AG10803 (cell line): ENCODE measurements around the gene KBTBD4.

Experiments used
- DNase-seq: peaks from one replicate; pipeline ENCODE4 v3.0.0; 2010; ENCODE audit warnings: low read depth
- H3K4me3 ChIP-seq: 2 replicates; pipeline ENCODE4 v1.5.1; 2011; ENCODE audit warnings: mild to moderate bottlenecking, low read length, control low read depth
- TF ChIP-seq, protein P1 (sequence below): conservative IDR thresholded peaks from 2 replicates; pipeline ENCODE4 v1.5.1; 2011; ENCODE audit warnings: mild to moderate bottlenecking, low read length, control low read depth, inconsistent platforms

The KBTBD4 gene

DNA sequence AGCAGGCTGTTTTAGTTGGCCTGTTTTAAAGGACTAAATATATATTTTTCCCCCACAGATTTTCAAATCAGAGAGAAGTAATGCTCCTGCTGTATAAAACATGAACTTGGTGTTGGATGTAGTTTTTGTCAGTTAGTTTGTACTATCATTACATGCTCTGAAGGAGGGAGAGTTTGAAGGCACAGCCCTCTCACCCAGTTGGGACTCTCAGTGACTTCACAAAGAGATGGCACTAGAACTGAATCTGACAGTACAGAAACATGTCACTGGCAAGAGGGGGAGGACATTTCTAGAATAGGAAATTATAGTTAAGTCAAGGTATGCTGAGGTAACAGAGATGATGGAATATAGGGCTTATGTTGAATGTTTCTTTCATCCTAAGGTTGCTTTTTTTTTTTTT is 36.5 kb upstream of the KBTBD4 start:
- no peak for DNase-seq
- no peak overlapping the region for H3K4me3 ChIP-seq
- TF ChIP-seq, protein P1, sequence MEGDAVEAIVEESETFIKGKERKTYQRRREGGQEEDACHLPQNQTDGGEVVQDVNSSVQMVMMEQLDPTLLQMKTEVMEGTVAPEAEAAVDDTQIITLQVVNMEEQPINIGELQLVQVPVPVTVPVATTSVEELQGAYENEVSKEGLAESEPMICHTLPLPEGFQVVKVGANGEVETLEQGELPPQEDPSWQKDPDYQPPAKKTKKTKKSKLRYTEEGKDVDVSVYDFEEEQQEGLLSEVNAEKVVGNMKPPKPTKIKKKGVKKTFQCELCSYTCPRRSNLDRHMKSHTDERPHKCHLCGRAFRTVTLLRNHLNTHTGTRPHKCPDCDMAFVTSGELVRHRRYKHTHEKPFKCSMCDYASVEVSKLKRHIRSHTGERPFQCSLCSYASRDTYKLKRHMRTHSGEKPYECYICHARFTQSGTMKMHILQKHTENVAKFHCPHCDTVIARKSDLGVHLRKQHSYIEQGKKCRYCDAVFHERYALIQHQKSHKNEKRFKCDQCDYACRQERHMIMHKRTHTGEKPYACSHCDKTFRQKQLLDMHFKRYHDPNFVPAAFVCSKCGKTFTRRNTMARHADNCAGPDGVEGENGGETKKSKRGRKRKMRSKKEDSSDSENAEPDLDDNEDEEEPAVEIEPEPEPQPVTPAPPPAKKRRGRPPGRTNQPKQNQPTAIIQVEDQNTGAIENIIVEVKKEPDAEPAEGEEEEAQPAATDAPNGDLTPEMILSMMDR, result no peak

DNA sequence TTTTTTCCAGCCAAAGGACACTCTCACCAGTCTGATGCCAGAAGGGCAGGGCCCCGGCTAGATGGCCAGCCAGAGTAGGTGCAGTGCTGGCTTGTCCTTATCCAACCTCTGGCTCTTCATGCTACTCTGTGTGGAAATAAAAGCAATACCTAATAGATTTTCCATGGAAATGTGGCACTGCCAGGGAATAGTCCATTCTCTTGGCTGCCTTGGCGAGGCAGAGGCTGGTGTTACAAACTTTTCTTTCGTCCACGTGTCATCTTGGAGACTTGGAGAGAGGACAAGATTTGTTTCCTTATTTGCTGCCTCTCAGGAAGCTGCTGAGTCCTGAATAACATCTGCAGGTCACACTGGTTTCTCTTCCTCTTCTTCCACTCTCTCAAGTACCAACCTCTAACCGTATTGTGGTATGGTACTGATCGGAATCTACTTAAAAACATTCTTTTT is 32.6 kb upstream of the KBTBD4 start:
- peak; percentile 53 for DNase-seq
- no peak overlapping the region for H3K4me3 ChIP-seq
- TF ChIP-seq, protein P1, result no peak

DNA sequence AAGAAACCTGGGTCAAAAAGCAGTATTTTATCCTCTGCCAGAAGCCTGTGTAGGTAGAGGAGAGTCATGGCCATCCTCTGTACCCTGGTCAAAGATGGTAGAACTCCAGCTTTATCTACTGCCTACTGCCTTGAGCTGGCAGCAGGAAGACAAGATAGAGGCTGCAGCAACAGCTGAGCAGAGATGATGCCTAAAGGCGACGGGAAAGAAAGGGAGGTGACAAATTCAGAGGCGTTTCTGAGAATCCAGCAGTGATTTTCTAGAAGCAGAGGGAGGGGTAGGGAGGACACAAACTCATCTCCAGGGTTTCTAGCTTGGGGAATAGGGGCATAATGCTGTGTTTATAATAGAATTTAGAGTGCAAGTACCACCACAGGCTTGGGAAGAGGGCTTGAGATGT is 30.9 kb upstream of the KBTBD4 start:
- no peak for DNase-seq
- TF ChIP-seq, protein P1, result no peak
- no peak overlapping the region for H3K4me3 ChIP-seq

DNA sequence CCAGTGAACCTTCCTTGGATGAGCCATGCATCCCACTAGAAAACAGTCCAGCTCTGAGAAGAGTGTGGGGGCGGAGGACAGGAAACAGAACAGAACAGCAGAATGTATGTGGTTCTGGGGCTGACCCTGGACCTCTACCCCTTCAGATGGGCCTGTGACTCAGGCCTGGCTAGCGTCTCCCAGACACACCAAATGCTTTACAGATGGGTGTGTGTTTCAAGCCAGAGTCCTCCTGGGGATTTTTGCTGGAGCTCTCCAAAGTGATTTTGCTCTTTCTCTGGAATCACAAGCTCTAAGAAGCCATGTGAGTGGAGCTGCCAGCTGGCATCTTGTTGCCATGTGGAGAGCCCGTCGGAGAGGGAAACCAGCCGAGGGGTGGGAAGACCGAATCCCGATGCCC is 28.6 kb upstream of the KBTBD4 start:
- H3K4me3 ChIP-seq, result peak overlapping the region; percentile 26
- TF ChIP-seq, protein P1, result no peak
- peak; percentile 91 for DNase-seq

DNA sequence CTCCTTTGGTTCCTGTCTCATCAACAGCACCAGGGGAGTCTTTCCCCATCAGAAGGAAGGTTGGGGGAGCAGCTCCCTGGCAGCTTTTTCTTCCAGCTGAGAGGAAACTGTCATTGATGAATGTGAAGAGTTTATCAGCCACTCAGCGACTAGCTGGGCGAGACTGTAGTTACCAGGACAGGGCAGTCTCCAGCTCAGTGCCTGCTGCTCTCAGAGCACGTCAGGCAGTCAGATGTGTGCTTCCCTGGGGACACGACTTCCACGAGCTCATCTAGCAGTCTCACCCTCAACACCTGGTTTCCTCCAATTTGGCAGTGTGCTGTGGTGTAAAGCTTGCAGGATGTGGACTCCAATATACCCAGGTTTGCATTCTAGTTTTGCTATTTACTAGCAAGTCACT is 28.0 kb upstream of the KBTBD4 start:
- TF ChIP-seq, protein P1, result no peak
- H3K4me3 ChIP-seq, result no peak overlapping the region
- peak; percentile 42 for DNase-seq

DNA sequence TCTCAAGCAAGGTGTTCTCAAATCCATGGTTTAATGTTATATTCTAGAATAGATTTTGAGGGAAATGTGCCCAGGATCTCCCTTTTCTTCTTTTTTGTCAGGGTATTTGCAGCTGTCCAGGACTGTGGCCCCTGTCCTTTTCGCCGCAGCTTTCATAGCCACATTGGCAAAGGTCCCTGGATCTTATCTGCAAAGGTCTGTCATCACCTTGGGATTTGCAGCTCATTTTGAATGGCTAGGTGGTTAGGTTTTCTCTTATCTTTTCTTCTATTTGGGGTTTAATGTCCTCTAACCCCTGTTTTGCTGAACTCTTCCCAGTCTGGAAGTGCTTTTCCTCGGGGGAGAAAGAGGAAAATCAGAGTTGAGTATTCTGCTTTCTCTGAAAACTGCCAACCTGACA is 27.2 kb upstream of the KBTBD4 start:
- TF ChIP-seq, protein P1, result no peak
- no peak for DNase-seq
- no peak overlapping the region for H3K4me3 ChIP-seq

DNA sequence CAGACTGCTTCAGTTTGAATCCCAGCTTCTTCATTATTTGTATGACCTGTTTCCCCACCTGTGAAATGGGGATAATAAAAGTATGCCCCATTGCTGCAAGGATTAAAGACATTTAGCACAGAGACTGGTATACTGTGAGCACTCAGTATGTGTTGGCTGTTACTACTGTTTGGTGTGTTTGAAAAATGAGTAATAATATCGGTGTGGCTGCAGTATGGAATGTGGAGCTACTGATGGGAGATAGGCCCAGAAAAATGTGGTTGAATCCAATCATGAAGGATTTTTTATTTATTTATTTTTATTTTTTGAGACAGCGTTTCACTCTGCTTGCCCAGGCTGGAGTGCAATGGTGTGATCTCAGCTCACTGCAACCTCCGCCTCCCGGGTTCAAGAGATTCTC is 24.5 kb upstream of the KBTBD4 start:
- TF ChIP-seq, protein P1, result no peak
- H3K4me3 ChIP-seq, result no peak overlapping the region

More for the DNA sequence above, 24.5 kb upstream of the KBTBD4 start:
- DNase-seq, result peak; percentile 42
